Mucosa of stomach (tissue), 1 donor: ENCODE measurements around the gene NOVA2.

Experiments used
- H3K27me3 ChIP-seq: one replicate; pipeline ENCODE4 v1.7.0; 2013; ENCODE audit warnings: mild to moderate bottlenecking, low read length; ENCODE audit not compliant: control insufficient read depth, insufficient read depth
- H3K36me3 ChIP-seq: one replicate; pipeline ENCODE4 v1.7.0; 2013; ENCODE audit warnings: low read length; ENCODE audit not compliant: control insufficient read depth, insufficient read depth
- H3K4me1 ChIP-seq: one replicate; pipeline ENCODE4 v1.7.0; 2013; ENCODE audit warnings: mild to moderate bottlenecking, low read length; ENCODE audit not compliant: control insufficient read depth, insufficient read depth
- H3K4me3 ChIP-seq: one replicate; pipeline ENCODE4 v1.7.0; 2013; ENCODE audit warnings: low read length
- H3K9ac ChIP-seq: one replicate; pipeline ENCODE4 v1.7.0; 2013; ENCODE audit warnings: mild to moderate bottlenecking, low read length, moderate library complexity
- H3K9me3 ChIP-seq: one replicate; pipeline ENCODE4 v1.7.0; 2013; ENCODE audit warnings: mild to moderate bottlenecking, low read length, moderate library complexity; ENCODE audit not compliant: control insufficient read depth
- donor health status: Pancreatic carcinoma.

NOVA2 gene, protein sequence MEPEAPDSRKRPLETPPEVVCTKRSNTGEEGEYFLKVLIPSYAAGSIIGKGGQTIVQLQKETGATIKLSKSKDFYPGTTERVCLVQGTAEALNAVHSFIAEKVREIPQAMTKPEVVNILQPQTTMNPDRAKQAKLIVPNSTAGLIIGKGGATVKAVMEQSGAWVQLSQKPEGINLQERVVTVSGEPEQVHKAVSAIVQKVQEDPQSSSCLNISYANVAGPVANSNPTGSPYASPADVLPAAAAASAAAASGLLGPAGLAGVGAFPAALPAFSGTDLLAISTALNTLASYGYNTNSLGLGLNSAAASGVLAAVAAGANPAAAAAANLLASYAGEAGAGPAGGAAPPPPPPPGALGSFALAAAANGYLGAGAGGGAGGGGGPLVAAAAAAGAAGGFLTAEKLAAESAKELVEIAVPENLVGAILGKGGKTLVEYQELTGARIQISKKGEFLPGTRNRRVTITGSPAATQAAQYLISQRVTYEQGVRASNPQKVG

DNA sequence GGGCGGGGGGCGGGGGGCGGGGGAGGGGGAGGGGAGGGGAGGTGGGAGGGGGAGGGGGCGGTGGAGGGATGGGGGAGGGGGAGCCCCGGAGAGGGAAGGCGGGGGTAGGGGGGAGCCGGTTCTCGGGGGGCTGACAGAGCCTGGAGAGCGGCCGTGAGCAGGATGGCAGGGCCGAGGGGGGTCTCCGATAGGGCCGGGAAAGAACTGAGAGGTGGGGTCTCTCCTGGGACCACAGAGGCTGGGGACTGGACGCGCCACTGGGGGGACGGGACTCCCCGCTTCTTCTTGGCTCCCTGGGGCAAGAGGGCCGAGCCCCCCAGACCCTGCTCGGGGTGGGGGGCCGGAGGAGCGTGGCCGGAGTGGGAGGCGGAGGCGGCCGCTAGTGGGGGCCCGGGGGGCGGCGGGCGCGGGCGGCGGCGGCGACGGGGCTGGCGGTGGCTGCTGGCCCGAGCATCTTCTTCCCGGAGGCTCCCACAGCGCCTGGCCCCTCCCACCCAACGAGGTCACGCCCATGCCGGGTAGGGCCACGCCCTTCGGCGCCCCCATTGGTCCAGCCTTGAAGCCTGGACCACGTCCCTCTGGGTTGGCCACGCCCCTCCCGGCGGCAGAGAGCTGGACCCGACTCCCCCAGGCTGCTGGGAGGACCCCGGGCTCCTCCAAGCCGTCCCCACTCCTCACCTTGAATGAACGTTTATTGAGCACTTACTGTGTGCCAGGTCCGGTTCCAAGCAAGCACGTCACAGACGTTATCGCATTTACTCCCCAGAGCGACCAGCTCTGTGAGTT is at the start of gene NOVA2:
Gene NOVA2 (minus strand): TSS at position 313 of the 786 bp plus-strand sequence. CDS start 514 bp downstream, outside the sequence.
- Histone ChIP-seq H3K4me3 (no peak within 1 kb of the TSS), H3K27me3 (peaks cover 50% of the 10 kb centered on the region), H3K9ac (no peak within 1 kb of the TSS)

DNA sequence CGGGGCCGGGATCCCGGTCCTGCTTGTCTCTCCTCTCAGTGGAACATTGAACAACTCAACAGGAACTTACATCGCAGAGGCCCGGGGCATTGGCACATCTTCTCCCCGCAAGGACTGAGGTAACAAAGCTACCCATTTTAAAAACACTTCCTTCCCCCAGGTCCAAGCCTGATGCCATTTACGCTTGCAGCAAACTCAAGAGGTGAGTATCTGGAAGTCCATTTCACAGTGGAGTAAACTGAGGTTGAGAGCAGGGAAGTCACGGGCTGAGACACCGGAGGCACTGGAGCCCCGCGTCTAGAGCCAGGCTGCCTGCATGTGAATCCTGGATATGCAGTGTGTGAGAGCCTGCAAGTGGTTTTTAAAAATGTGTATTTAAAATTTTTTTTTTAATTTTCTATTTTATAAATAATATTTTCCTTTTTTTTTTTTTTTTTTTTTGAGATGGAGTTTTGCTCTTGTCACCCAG is 49.7 kb upstream of the NOVA2 start:
- Histone ChIP-seq H3K4me3 (no peak overlapping the region), H3K9ac (no peak overlapping the region), H3K4me1 (no peaks in the 10 kb centered on the region), H3K27me3 (peaks cover 23% of the 10 kb centered on the region), H3K9me3 (no peaks in the 10 kb centered on the region), H3K36me3 (no peaks in the 10 kb centered on the region)

More for the DNA sequence above, at the start of gene NOVA2:
- no peaks in the 10 kb centered on the region for H3K4me1 ChIP-seq
- no peaks in the 10 kb centered on the region for H3K9me3 ChIP-seq
- H3K36me3 ChIP-seq, result no peaks in the 10 kb centered on the region

DNA sequence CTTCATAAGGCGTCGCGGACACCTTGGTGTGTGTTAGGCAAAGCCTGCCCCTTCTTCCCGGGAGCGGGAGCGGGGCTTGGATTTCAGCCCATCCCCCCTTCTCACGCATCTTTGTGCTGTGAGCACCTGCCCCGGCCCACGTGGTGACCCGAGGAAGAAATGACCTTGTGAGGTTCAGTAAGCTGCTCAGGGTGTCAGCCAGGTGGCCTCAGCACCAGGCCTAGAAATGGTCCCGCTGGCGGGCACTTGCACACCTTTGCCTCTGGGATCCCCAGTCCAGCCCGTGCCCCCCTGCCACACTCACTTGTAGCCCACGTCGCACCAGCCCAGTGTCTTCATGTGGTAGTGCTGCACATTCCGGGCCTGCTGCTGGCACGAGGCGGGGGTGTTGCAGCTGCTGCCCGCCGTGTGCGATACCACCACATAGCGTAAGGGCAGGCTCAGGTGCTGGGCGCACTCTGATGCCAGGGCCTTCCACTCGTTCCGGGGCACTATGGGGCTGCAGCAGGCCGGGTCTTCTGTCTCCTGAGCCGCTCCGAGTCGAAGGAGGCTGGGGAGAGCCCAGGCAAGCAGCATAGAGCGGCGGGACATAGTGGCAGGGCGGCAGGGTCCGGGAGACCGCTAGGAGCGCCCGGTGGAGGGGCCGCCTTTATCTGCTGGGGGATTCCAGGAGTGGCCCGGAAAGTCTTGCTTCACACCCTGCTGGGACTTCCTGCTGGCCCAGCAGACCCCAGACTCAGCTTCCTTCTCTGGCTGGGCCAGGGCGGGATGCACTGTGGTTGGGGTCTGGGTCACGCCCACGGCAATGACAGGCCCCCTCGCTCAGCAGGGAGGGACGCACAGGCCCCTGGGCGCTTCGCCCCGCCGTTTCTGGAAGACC is 49.0 kb upstream of the NOVA2 start, which contains the start of gene PGLYRP1:
Gene PGLYRP1 (minus strand): TSS at position 623 of the 880 bp plus-strand sequence. CDS start 32 bp downstream, at position 591.
- no peaks in the 10 kb centered on the region for H3K36me3 ChIP-seq
- no peak within 1 kb of the TSS for H3K4me3 ChIP-seq
- H3K9me3 ChIP-seq, result no peaks in the 10 kb centered on the region
- no peak within 1 kb of the TSS for H3K9ac ChIP-seq
- H3K27me3 ChIP-seq, result peaks cover 23% of the 10 kb centered on the region
- H3K4me1 ChIP-seq, result no peaks in the 10 kb centered on the region

DNA sequence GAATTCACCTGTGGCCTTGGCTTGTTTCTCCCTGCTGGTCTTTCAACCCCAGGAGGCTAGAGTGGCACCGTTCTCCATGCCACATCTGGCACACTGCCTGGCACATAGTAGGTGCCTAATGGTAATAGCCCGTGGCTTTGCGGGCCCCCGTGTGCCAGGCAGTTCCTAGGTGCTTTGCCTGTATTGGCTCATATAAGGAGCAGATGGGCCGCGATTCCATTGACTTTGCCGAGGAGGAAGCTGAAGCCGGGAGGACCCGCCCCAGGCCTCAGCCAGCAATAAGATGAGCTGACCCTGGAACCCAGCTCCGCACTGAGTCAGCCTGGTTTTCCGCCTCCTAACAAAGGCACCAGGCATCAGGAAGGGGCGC is 48.4 kb upstream of the NOVA2 start:
- Histone ChIP-seq H3K36me3 (no peaks in the 10 kb centered on the region), H3K4me3 (no peak overlapping the region)

DNA sequence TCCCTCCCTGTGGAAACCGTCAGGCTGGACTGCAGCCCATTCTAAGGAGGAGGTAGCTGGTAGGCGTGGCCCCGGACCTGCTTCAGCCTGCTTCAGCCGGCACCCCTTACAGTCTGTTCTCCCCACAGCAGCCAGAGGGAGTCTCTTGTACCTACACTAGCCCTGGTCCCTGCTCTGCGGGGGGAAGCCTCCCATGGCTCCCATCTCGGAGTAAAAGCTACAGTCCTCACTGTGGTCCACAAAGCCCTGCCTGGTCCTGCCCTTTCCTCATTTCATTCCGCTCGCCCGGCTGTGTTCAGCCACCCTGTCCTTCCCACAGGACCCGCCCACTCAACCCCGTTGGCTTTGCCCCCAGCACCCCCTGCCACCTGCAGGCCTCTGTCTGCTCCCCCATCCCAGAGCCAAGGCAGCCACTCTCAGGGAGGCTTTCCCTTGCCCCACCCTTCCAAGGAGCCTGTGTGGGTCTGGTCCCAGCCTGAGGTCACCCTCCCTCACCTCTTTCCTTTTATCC is 47.9 kb upstream of the NOVA2 start:
- Histone ChIP-seq H3K27me3 (peaks cover 23% of the 10 kb centered on the region), H3K9me3 (no peaks in the 10 kb centered on the region), H3K9ac (no peak overlapping the region), H3K36me3 (no peaks in the 10 kb centered on the region), H3K4me1 (no peaks in the 10 kb centered on the region), H3K4me3 (no peak overlapping the region)

More for the DNA sequence above, 48.4 kb upstream of the NOVA2 start:
- peaks cover 23% of the 10 kb centered on the region for H3K27me3 ChIP-seq
- no peaks in the 10 kb centered on the region for H3K9me3 ChIP-seq
- H3K9ac ChIP-seq, result no peak overlapping the region
- no peaks in the 10 kb centered on the region for H3K4me1 ChIP-seq

DNA sequence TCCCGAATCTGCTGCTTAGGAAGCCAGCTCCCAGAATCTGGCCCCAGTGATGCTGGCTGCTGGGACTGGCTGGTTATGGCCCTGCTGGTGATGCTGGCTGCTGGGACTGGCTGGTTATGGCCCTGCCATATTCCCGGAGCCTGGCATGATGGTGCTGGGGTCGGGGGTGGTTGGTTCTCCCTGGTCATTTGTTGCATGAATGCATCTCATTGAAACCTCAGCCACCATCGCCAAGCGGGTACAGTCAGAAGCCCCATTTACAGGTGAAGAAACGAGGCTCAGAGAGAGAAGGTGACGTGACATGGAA is 47.1 kb upstream of the NOVA2 start:
- Histone ChIP-seq H3K4me3 (no peak overlapping the region), H3K27me3 (peaks cover 28% of the 10 kb centered on the region), H3K9me3 (no peaks in the 10 kb centered on the region), H3K9ac (no peak overlapping the region), H3K4me1 (peaks cover 8% of the 10 kb centered on the region), H3K36me3 (no peaks in the 10 kb centered on the region)

DNA sequence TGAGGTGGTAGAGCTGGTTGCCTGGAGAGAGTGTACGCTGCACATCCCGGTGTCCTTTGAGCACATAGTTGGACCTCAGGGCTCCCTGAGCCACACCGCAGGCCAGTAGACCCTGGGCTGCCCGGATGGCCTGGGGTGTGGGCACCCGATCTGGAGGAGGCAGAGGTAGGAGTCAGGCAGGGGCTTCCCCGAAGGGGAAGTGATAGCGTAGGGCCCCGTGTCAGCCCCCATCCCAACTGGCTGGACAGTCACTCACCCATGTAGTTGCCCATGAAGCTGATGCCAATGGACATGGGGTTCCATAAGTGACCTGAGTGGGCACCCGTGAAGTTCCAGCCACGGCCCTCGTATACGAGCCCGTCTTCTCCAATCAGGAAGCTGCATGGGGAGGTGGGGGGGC is 45.6 kb upstream of the NOVA2 start:
- no peaks in the 10 kb centered on the region for H3K36me3 ChIP-seq
- H3K9ac ChIP-seq, result no peak overlapping the region
- H3K4me1 ChIP-seq, result peaks cover 17% of the 10 kb centered on the region
- H3K4me3 ChIP-seq, result no peak overlapping the region
- peaks cover 42% of the 10 kb centered on the region for H3K27me3 ChIP-seq
- no peaks in the 10 kb centered on the region for H3K9me3 ChIP-seq

DNA sequence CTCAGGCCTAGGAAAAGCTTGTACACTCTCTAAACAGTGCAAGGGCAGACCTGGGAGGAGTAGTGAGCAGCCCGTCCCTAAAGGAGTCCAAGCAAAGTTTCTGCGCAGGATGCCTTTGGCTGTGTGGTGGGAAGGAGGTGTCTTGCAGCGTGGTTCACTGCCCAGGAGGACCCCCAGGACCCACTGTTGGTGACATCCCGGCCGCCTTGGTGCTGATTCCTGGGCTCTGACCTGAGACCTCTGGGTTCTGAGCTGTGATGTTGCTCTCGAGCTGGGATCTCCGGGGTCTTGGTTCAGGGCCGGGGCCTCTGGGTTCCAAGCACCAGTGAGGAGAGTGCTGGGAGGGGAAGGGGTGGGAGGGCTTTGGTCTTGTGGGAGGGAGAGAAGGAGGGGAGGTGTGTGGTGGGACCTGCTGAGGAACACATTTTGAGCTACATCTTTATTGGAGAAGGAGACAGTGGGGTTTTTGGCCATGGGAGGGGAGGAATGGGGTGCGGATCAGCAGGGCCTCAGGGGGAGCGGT is 45.1 kb upstream of the NOVA2 start:
- Histone ChIP-seq H3K27me3 (peaks cover 42% of the 10 kb centered on the region), H3K4me1 (peaks cover 17% of the 10 kb centered on the region), H3K36me3 (no peaks in the 10 kb centered on the region), H3K4me3 (no peak overlapping the region), H3K9me3 (no peaks in the 10 kb centered on the region), H3K9ac (no peak overlapping the region)

DNA sequence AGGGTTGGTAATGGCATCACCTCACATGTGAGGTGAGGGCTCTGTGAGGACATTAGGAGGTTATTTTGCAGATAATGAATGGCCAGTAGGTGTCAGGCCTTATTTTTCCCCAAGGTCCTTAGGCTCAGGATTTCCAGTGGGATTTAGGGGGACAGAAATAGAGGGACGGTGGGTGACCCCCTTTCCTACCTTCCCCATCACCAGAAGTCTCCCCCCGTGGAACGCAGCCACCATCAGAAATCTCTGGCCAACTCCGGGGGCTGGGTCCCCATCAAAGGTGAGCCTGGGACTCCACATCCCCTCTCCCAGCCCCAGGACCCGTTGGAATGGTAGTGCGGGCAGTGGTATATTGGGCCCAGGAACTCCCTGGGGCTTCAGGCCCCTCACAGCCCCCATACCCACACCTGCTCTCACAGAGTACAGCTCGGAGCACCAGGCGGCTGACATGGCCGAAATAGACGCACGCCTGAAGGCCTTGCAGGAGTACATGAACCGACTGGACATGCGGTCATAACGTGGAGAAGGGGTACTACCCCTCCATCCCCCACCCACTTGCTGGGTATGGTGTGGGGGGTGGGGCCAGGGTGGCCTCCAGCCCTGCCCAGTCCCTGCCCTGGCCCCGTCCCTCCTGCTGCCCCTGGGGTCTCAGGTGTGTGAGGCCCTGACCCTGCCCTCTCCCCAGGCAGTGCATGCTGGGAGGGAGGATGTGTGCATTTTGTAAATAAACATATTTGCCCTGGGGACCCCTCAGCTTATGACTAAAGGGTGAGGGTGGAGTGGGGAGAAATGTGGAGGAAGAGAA is 44.4 kb upstream of the NOVA2 start:
- Histone ChIP-seq H3K4me1 (peaks cover 17% of the 10 kb centered on the region), H3K9me3 (no peaks in the 10 kb centered on the region), H3K27me3 (peaks cover 39% of the 10 kb centered on the region), H3K36me3 (no peaks in the 10 kb centered on the region), H3K9ac (no peak overlapping the region), H3K4me3 (no peak overlapping the region)

DNA sequence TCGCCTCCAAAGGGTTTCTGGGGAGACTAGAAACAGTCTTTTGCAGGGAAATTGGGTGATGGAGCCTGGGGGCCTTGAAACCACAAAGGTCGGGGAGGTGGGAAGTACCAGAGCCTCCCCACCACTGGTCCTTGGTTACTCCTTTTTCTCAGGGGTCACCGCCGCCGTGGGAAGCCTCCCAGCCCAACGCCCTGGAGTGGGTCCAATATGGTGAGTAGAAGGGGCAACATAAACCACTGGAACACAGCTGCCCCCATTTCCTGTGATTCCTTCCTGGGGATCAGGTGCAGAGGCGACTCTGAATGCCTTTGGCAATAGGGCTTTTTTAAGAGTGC is 43.4 kb upstream of the NOVA2 start:
- no peaks in the 10 kb centered on the region for H3K9me3 ChIP-seq
- H3K36me3 ChIP-seq, result no peaks in the 10 kb centered on the region
- no peak overlapping the region for H3K4me3 ChIP-seq
- peaks cover 17% of the 10 kb centered on the region for H3K4me1 ChIP-seq
- peaks cover 28% of the 10 kb centered on the region for H3K27me3 ChIP-seq
- H3K9ac ChIP-seq, result no peak overlapping the region
